LoVo (cell line): ENCODE data around the gene TMPRSS5.
A peak's percentile ranks its signal among the peaks of the same experiment; 100 is the strongest.

ENCODE experiments used
- DNase-seq: peaks from one replicate; pipeline ENCODE4 v3.0.0-alpha.2; 2016; ENCODE audit warnings: low spot score

The TMPRSS5 gene

GRCh38 chr11:113667801-113668200 is 38.3 kb downstream of the TMPRSS5 start:
- no peak for DNase-seq

- no peak for DNase-seq
Measured at GRCh38 chr11:113666584-113666983, 39.5 kb downstream of the TMPRSS5 start.

GRCh38 chr11:113664981-113665710 is 41.0 kb downstream of the TMPRSS5 start:
- no peak for DNase-seq

- DNase-seq: peak; percentile 76
Measured at GRCh38 chr11:113664069-113664980, 41.8 kb downstream of the TMPRSS5 start.

- peak; percentile 25 for DNase-seq
Measured at GRCh38 chr11:113663567-113663966, 42.5 kb downstream of the TMPRSS5 start.

GRCh38 chr11:113655771-113656170 is 50.3 kb downstream of the TMPRSS5 start:
- no peak for DNase-seq

GRCh38 chr11:113651023-113651422 is 55.1 kb downstream of the TMPRSS5 start:
- DNase-seq: no peak

GRCh38 chr11:113649311-113649710 is 56.8 kb downstream of the TMPRSS5 start:
- DNase-seq: no peak

GRCh38 chr11:113647856-113648255 is 58.3 kb downstream of the TMPRSS5 start:
- DNase-seq: no peak

- DNase-seq: no peak
Measured at GRCh38 chr11:113647108-113647507, 59.0 kb downstream of the TMPRSS5 start.

GRCh38 chr11:113645593-113646349 is 60.3 kb downstream of the TMPRSS5 start:
- no peak for DNase-seq

- no peak for DNase-seq
Measured at GRCh38 chr11:113644605-113645004, 61.5 kb downstream of the TMPRSS5 start.

- DNase-seq: no peak
Measured at GRCh38 chr11:113643701-113644100, 62.4 kb downstream of the TMPRSS5 start.

GRCh38 chr11:113643006-113643585 is 63.0 kb downstream of the TMPRSS5 start:
- no peak for DNase-seq

- no peak for DNase-seq
Measured at GRCh38 chr11:113642090-113642489, 64.0 kb downstream of the TMPRSS5 start.

GRCh38 chr11:113638376-113638775 is 67.7 kb downstream of the TMPRSS5 start:
- no peak for DNase-seq

GRCh38 chr11:113637636-113638035 is 68.5 kb downstream of the TMPRSS5 start:
- DNase-seq: no peak
